GM12878 (cell line): ENCODE measurements around the gene ZNF282. TPM values are rescaled to one million over a fixed set of nuclear protein-coding genes. Genes with fewer than 3 reads are reported as not detected.

Experiments used
- BCL3 ChIP-seq: IDR thresholded peaks from 2 replicates; pipeline ENCODE4 v1.6.1; 2011; ENCODE audit warnings: borderline replicate concordance, low read depth, mild to moderate bottlenecking, moderate library complexity, low read length; ENCODE audit not compliant: insufficient read depth, poor library complexity, severe bottlenecking
- CBFB ChIP-seq: IDR thresholded peaks from 2 replicates; pipeline ENCODE4 v1.6.1; 2016; ENCODE audit warnings: antibody characterized with exemption, low read depth
- CHD1 ChIP-seq: IDR thresholded peaks from 2 replicates; pipeline ENCODE4 v1.6.1; 2012; ENCODE audit warnings: low read depth, low read length, improper control_type of control experiment
- DPF2 ChIP-seq: fragments of 450-650 bp; IDR thresholded peaks from 2 replicates; pipeline ENCODE4 v1.6.1; 2017; ENCODE audit warnings: mild to moderate bottlenecking
- E2F4 ChIP-seq: IDR thresholded peaks from 2 replicates; pipeline ENCODE4 v1.6.1; 2012; ENCODE audit warnings: low read depth, low read length, improper control_type of control experiment
- E4F1 ChIP-seq: fragments of 450-650 bp; IDR thresholded peaks from 2 replicates; pipeline ENCODE4 v1.6.1; 2018; ENCODE audit warnings: borderline replicate concordance, mild to moderate bottlenecking; ENCODE audit not compliant: partially characterized antibody
- JUNB ChIP-seq: IDR thresholded peaks from 2 replicates; pipeline ENCODE4 v1.6.1; 2016; ENCODE audit warnings: antibody characterized with exemption, mild to moderate bottlenecking
- LARP7 ChIP-seq: fragments of 450-650 bp; IDR thresholded peaks from 2 replicates; pipeline ENCODE4 v1.6.1; 2017; ENCODE audit warnings: mild to moderate bottlenecking
- MEF2B ChIP-seq: fragments of 450-650 bp; IDR thresholded peaks from 2 replicates; pipeline ENCODE4 v1.6.1; 2018; ENCODE audit warnings: mild to moderate bottlenecking, moderate library complexity; ENCODE audit not compliant: partially characterized antibody, poor library complexity, severe bottlenecking
- MXI1 ChIP-seq: fragments of 150-350 bp; IDR thresholded peaks from 2 replicates; pipeline ENCODE4 v1.6.1; 2011; ENCODE audit warnings: low read depth, mild to moderate bottlenecking, inconsistent platforms, low read length, improper control_type of control experiment
- NFIC ChIP-seq: IDR thresholded peaks from 2 replicates; pipeline ENCODE4 v1.6.1; 2012; ENCODE audit warnings: low read depth, mild to moderate bottlenecking, inconsistent platforms, low read length, moderate library complexity
- PAX5 ChIP-seq: IDR thresholded peaks from 2 replicates; pipeline ENCODE4 v1.6.1; 2011; ENCODE audit warnings: low read depth, low read length, borderline replicate concordance
- POLR2A ChIP-seq: IDR thresholded peaks from 2 replicates; pipeline ENCODE4 v1.6.1; 2011; ENCODE audit warnings: low read depth, mild to moderate bottlenecking, low read length
- POLR2AphosphoS5 ChIP-seq: IDR thresholded peaks from 2 replicates; pipeline ENCODE4 v1.6.1; 2011; ENCODE audit warnings: mild to moderate bottlenecking, low read length, inconsistent platforms
- RAD21 ChIP-seq: IDR thresholded peaks from 2 replicates; pipeline ENCODE4 v1.6.1; 2011; ENCODE audit warnings: mild to moderate bottlenecking, low read depth, low read length, moderate library complexity; ENCODE audit not compliant: insufficient read depth
- SPI1 ChIP-seq: IDR thresholded peaks from 2 replicates; pipeline ENCODE4 v1.6.1; 2011; ENCODE audit warnings: low read depth, mild to moderate bottlenecking, low read length, moderate library complexity, borderline replicate concordance; ENCODE audit not compliant: insufficient read depth
- STAT3 ChIP-seq: IDR thresholded peaks from 2 replicates; pipeline ENCODE4 v1.6.1; 2011; ENCODE audit warnings: low read depth, low read length, improper control_type of control experiment
- SUZ12 ChIP-seq: fragments of 200-600 bp; sonication (generic); IDR thresholded peaks from one replicate; pipeline ENCODE4 v1.6.1; 2018; ENCODE audit warnings: antibody characterized with exemption, mild to moderate bottlenecking; ENCODE audit not compliant: unreplicated experiment
- TAF1 ChIP-seq: IDR thresholded peaks from 2 replicates; pipeline ENCODE4 v1.6.1; 2011; ENCODE audit warnings: mild to moderate bottlenecking, low read depth, low read length, borderline replicate concordance
- ZNF207 ChIP-seq: fragments of 450-650 bp; IDR thresholded peaks from 2 replicates; pipeline ENCODE4 v1.6.1; 2014; ENCODE audit warnings: antibody characterized with exemption, mild to moderate bottlenecking, borderline replicate concordance
- ZNF592 ChIP-seq: fragments of 450-650 bp; IDR thresholded peaks from 2 replicates; pipeline ENCODE4 v1.6.1; 2017; ENCODE audit warnings: mild to moderate bottlenecking, moderate library complexity
- polyA plus RNA-seq, 11 experiments: library from polyadenylated mRNA; depleted of rRNA in 4 of 11; unstranded in 6 of 11; stranded (reverse) in 5 of 11; fragments of >200 nt; fragmentation: Nextera tagmentation in 4 of 11; fragmentation: Illumina TruSeq in 1 of 11; extraction: Ambion mirVana in 4 of 11; extraction: Trizol in 1 of 11; gene quantifications; 1 replicate in 1 of 11; 2 replicates in 10 of 11; pipeline versions ENCODE4 v1.2.1 to v1.2.3, GENCODE V29; 2011 to 2016; ENCODE audit warnings: inconsistent platforms in 2 of 11, missing spikeins in 2 of 11, low read depth in 1 of 11
- total RNA-seq, 4 experiments: library from RNA; depleted of rRNA in 3 of 4; stranded (reverse); fragments of >200 nt in 3 of 4; fragmentation: Illumina TruSeq in 1 of 4; extraction: Trizol in 1 of 4; gene quantifications; 2 replicates each; pipeline versions ENCODE4 v1.2.1 to v1.2.3, GENCODE V29; 2013 to 2021

Gene ZNF282
- total and polyA plus RNA-seq, 10 of the 15 experiments (the other 5 are each of a cell fraction or from before 2014, with no cell fraction given): 0.35 to 28.4 (median 8.1) TPM

- peak; percentile 51 for TF ChIP-seq RAD21
- peak; percentile 48; the same call in 1 of the 2 replicates for TF ChIP-seq POLR2AphosphoS5
- TF ChIP-seq CBFB: peak; percentile 39
- TF ChIP-seq TAF1: peak; percentile 78; the same call in 1 of the 2 replicates
- TF ChIP-seq ZNF592: no peak
- TF ChIP-seq POLR2A: peak; percentile 84
- no peak for TF ChIP-seq CHD1
- TF ChIP-seq SUZ12: no peak
- TF ChIP-seq E2F4: no peak
- no peak for TF ChIP-seq STAT3
- TF ChIP-seq DPF2: peak; percentile 34; the same call in 1 of the 2 replicates
- TF ChIP-seq E4F1: peak; percentile 20
- TF ChIP-seq LARP7: peak; percentile 81
- no peak for TF ChIP-seq JUNB
- TF ChIP-seq PAX5: 0 out of 2 replicates have a peak, but pooled peaks have one; percentile 16
- TF ChIP-seq SPI1: peak; percentile 30; the same call in 1 of the 2 replicates
- peak; percentile 49 for TF ChIP-seq BCL3
- no peak for TF ChIP-seq NFIC
- peak; percentile 78; the same call in 1 of the 2 replicates for TF ChIP-seq ZNF207
- peak; percentile 65; the same call in 1 of the 2 replicates for TF ChIP-seq MXI1
- no peak for TF ChIP-seq MEF2B
Measured at GRCh38 chr7:149239345-149240143, 44.2 kb downstream of the ZNF282 start, which contains the start of gene ZNF212 (continued).
